ENCODE data around the gene TANC1. TPM values are rescaled to one million over a fixed set of nuclear protein-coding genes. Genes with fewer than 3 reads are reported as not detected.

TANC1 gene
- total RNA-seq, 1 donor from 2014 or later: 56.9 TPM

DNA sequence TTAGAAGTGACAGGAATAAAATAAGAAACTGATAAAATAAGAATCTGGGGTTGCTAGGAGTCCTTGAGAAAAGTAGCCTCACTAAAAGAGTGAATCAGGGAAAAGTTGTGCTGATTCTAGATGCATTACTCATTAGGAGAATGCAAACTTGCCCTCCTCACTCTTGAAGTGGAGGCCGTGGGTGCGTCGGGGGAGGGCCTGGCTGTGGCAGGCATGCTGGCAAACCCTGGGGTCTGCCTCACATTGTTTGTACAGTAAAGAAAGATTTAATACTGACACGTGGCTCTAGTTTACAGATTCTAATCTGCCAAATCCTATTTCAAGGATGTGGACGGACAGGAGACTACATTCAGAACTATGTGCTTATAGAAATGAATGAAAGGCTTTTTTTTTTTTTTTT is 41.9 kb downstream of the TANC1 start:
- no peaks in the 10 kb centered on the region for H3K27me3 Mint-ChIP-seq
- H3K9me3 Mint-ChIP-seq: peaks cover 15% of the 10 kb centered on the region
- H3K4me3 Mint-ChIP-seq: no peak overlapping the region
- peak overlapping the region; percentile 24 for H3K27ac Mint-ChIP-seq
- H3K36me3 Mint-ChIP-seq: peaks cover 62% of the 10 kb centered on the region
- peaks cover 20% of the 10 kb centered on the region for H3K4me1 Mint-ChIP-seq (ENCODE audit: unreplicated experiment)
- no peak for DNase-seq (ENCODE audit: extremely low spot score, unreplicated experiment)
- TF ChIP-seq, protein P1, sequence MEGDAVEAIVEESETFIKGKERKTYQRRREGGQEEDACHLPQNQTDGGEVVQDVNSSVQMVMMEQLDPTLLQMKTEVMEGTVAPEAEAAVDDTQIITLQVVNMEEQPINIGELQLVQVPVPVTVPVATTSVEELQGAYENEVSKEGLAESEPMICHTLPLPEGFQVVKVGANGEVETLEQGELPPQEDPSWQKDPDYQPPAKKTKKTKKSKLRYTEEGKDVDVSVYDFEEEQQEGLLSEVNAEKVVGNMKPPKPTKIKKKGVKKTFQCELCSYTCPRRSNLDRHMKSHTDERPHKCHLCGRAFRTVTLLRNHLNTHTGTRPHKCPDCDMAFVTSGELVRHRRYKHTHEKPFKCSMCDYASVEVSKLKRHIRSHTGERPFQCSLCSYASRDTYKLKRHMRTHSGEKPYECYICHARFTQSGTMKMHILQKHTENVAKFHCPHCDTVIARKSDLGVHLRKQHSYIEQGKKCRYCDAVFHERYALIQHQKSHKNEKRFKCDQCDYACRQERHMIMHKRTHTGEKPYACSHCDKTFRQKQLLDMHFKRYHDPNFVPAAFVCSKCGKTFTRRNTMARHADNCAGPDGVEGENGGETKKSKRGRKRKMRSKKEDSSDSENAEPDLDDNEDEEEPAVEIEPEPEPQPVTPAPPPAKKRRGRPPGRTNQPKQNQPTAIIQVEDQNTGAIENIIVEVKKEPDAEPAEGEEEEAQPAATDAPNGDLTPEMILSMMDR (conservative IDR thresholded peaks at IDR 0.05): no peak

DNA sequence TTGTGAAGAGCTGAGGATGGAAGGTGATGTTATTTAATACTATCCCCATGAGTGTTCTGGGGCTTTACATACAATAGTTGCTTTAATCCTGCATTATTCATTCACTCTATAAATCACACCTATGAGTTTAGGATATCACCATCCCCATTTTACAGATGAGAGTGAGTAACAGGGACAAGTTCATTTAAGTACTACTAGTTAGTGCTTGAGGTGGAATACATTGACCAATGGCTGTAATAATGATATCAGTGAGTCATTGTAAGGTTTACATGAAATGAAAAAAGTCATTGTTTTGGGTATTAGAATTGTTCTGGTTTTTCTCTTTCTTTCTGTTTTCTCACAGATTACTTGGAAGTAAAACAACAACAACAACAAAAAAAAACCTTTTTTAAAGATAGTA is 42.5 kb downstream of the TANC1 start:
- peaks cover 15% of the 10 kb centered on the region for H3K9me3 Mint-ChIP-seq
- peaks cover 68% of the 10 kb centered on the region for H3K36me3 Mint-ChIP-seq
- peaks cover 20% of the 10 kb centered on the region for H3K4me1 Mint-ChIP-seq (ENCODE audit: unreplicated experiment)
- H3K27me3 Mint-ChIP-seq: no peaks in the 10 kb centered on the region
- H3K4me3 Mint-ChIP-seq: no peak overlapping the region
- TF ChIP-seq, protein P1 (conservative IDR thresholded peaks at IDR 0.05): no peak
- peak overlapping the region; percentile 24 for H3K27ac Mint-ChIP-seq
- DNase-seq (ENCODE audit: extremely low spot score, unreplicated experiment): no peak

DNA sequence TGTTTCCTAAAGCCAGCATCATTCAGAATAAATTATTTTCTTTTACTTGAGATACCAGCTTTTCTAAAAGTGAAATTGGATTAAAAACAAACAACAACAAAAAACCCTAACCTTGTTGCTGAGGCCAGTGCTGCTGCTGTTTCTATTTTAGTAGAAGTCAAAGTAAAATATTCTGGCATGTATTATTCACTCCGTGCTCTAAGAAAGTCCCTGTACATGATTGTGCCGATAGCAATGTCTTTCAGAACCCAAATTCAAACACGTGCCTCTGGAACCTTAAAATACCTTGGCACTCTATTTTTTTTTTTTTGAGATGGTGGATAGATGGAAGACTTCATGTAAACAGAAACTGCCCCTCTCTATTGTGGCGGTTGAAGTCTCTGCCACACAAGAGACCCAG is 43.7 kb downstream of the TANC1 start:
- DNase-seq (ENCODE audit: extremely low spot score, unreplicated experiment): no peak
- Mint-ChIP-seq H3K36me3 (peaks cover 73% of the 10 kb centered on the region), H3K4me1 (ENCODE audit: unreplicated experiment) (peaks cover 20% of the 10 kb centered on the region), H3K27me3 (no peaks in the 10 kb centered on the region), H3K4me3 (no peak overlapping the region), H3K9me3 (peaks cover 20% of the 10 kb centered on the region), H3K27ac (no peak overlapping the region)
- TF ChIP-seq, protein P1 (conservative IDR thresholded peaks at IDR 0.05): no peak

DNA sequence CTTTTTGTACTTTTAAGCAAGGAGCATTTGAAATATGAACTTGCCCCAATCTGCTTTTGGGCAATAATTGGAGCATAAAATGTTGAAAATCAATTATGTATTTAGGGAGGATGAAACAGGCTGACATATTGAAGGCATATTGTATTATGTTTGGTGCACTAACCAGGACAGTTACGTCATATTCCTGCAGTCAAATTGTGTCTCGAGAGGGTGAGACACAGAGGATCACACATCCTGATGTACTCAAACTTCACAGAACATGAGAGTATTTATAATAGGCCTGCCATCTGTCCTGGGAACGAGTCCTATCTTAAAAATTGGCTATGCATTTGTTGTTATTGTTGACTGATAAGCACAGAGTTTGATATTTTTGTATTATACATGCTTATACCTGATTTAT is 44.7 kb downstream of the TANC1 start:
- H3K27ac Mint-ChIP-seq: no peak overlapping the region
- DNase-seq (ENCODE audit: extremely low spot score, unreplicated experiment): no peak
- peaks cover 20% of the 10 kb centered on the region for H3K4me1 Mint-ChIP-seq (ENCODE audit: unreplicated experiment)
- no peaks in the 10 kb centered on the region for H3K27me3 Mint-ChIP-seq
- no peak overlapping the region for H3K4me3 Mint-ChIP-seq
- H3K36me3 Mint-ChIP-seq: peaks cover 63% of the 10 kb centered on the region
- peaks cover 16% of the 10 kb centered on the region for H3K9me3 Mint-ChIP-seq
- TF ChIP-seq, protein P1 (conservative IDR thresholded peaks at IDR 0.05): no peak

DNA sequence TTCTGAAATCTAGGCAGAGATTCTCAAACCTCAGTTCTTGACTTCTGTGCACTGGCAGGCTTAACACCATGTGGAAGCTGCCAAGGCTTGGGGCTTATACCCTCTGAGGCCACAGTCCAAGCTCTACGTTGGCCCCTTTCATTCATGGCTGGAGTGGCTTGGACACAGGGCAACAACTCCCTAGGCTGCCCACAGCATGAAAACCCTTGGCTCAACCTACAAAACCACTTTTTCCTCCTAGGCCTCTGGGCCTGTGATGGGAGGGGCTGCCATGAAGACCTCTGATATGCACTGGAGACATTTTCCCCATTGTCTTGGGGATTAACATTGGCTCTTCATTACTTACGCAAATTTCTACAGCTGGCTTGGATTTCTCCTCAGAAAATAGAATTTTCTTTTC is 46.7 kb downstream of the TANC1 start:
- no peak for DNase-seq (ENCODE audit: extremely low spot score, unreplicated experiment)
- H3K4me1 Mint-ChIP-seq (ENCODE audit: unreplicated experiment): peaks cover 14% of the 10 kb centered on the region
- H3K27ac Mint-ChIP-seq: no peak overlapping the region
- TF ChIP-seq, protein P1 (conservative IDR thresholded peaks at IDR 0.05): no peak
- H3K4me3 Mint-ChIP-seq: no peak overlapping the region
- peaks cover 59% of the 10 kb centered on the region for H3K36me3 Mint-ChIP-seq
- H3K9me3 Mint-ChIP-seq: peaks cover 16% of the 10 kb centered on the region
- no peaks in the 10 kb centered on the region for H3K27me3 Mint-ChIP-seq

DNA sequence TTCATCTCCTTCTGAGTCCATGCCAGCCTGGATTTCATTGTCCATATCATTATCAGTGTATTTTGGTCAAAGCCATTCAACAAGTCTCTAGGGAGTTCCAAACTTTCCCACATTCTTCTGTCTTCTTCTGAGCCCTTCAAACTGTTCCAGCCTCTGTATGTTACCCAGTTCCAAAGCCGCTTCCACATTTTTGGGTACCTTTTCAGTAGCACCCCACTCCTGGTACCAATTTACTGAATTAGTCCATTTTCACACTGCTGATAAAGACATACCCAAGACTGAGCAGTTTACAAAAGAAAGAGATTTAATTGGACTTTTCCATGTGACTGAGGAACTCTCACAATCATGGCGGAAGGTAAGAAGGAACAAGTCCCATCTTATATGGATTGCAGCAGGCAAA is 47.4 kb downstream of the TANC1 start:
- TF ChIP-seq, protein P1 (conservative IDR thresholded peaks at IDR 0.05): no peak
- H3K9me3 Mint-ChIP-seq: peaks cover 16% of the 10 kb centered on the region
- H3K36me3 Mint-ChIP-seq: peaks cover 55% of the 10 kb centered on the region
- no peak overlapping the region for H3K27ac Mint-ChIP-seq
- peaks cover 7% of the 10 kb centered on the region for H3K4me1 Mint-ChIP-seq (ENCODE audit: unreplicated experiment)
- H3K4me3 Mint-ChIP-seq: no peak overlapping the region
- DNase-seq (ENCODE audit: extremely low spot score, unreplicated experiment): no peak
- H3K27me3 Mint-ChIP-seq: no peaks in the 10 kb centered on the region
